HUDEP-2 (cell line): ENCODE results near the gene SLC25A44.

Source experiments
- DNase-seq, 76 experiments: peaks; one replicate each; lab custom pipeline; 2025; ENCODE audit not compliant: unreplicated experiment in 76 of 76; lab: John Stamatoyannopoulos, UW

SLC25A44 gene

GRCh38 chr1:156193488-156194299 is at the start of gene SLC25A44:
Gene SLC25A44, plus strand, starts transcription at chr1:156194104. Its CDS starts 5,744 bp downstream, at chr1:156199848.
- DNase-seq: peak; percentile 23 to 99 (median 96)

GRCh38 chr1:156144742-156145141 is 49.2 kb upstream of the SLC25A44 start:
- DNase-seq: no peak

- no peak for DNase-seq
Measured at GRCh38 chr1:156145650-156146019, 48.3 kb upstream of the SLC25A44 start.

- peak in 72 of 76 experiments; percentile 17 to 90 (median 69) for DNase-seq
Measured at GRCh38 chr1:156146020-156146768, 47.7 kb upstream of the SLC25A44 start.

GRCh38 chr1:156146769-156147405 is 47.0 kb upstream of the SLC25A44 start:
- peak in 4 of 76 experiments; percentile 9 to 25 (median 19) for DNase-seq

- no peak for DNase-seq
Measured at GRCh38 chr1:156148216-156148615, 45.7 kb upstream of the SLC25A44 start.

- no peak for DNase-seq
Measured at GRCh38 chr1:156149374-156150332, 44.3 kb upstream of the SLC25A44 start.

- no peak for DNase-seq
Measured at GRCh38 chr1:156150333-156151011, 43.4 kb upstream of the SLC25A44 start.

- DNase-seq: no peak
Measured at GRCh38 chr1:156151093-156151688, 42.7 kb upstream of the SLC25A44 start.

- no peak for DNase-seq
Measured at GRCh38 chr1:156152628-156153027, 41.3 kb upstream of the SLC25A44 start.

GRCh38 chr1:156153362-156153761 is 40.5 kb upstream of the SLC25A44 start, which contains the start of gene SEMA4A:
Gene SEMA4A, plus strand, starts transcription at chr1:156153585. Its CDS starts 994 bp downstream, at chr1:156154579.
- DNase-seq: no peak

- no peak for DNase-seq
Measured at GRCh38 chr1:156154317-156154749, 39.6 kb upstream of the SLC25A44 start.

GRCh38 chr1:156155756-156156510 is 38.0 kb upstream of the SLC25A44 start:
- DNase-seq: peak in 38 of 76 experiments; percentile 8 to 74 (median 36)

GRCh38 chr1:156157506-156157905 is 36.4 kb upstream of the SLC25A44 start:
- DNase-seq: no peak

- no peak for DNase-seq
Measured at GRCh38 chr1:156157966-156158365, 35.9 kb upstream of the SLC25A44 start.

- DNase-seq: no peak
Measured at GRCh38 chr1:156160000-156160742, 33.7 kb upstream of the SLC25A44 start.

- peak in 59 of 76 experiments; percentile 4 to 79 (median 51) for DNase-seq
Measured at GRCh38 chr1:156160743-156161171, 33.1 kb upstream of the SLC25A44 start.
